ENCODE data around the gene LINGO1. TPM values are rescaled to one million over a fixed set of nuclear protein-coding genes. Genes with fewer than 3 reads are reported as not detected.

Gene LINGO1
- total and polyA plus RNA-seq, 2 donors (not counting 1 experiment from before 2014, with no cell fraction given), result 0.05 TPM; not detected in 1

DNA sequence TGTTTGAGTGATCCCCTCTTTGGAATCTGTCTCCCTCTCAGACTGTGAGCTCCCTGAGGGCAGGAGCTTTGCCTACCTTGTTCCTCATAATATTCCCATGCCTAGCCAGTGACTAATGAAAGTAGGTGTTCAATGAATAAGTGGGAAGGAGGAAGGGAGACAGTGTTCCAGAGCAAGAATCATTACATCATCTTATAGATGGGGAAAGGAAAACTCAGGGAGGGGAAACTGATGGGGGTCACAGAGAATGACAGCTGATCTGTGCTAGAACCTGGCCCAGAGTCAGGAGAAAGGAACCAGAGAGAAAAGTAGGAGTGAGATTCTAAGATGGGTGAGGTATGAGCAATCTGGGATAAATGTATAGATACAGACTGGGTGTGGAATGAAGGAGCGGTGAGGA, 29.9 kb downstream of the LINGO1 start:
- H4K20me1 ChIP-seq (ENCODE audit: control insufficient read depth, extremely low read depth, insufficient read depth, low read length), result no peaks in the 10 kb centered on the region

DNA sequence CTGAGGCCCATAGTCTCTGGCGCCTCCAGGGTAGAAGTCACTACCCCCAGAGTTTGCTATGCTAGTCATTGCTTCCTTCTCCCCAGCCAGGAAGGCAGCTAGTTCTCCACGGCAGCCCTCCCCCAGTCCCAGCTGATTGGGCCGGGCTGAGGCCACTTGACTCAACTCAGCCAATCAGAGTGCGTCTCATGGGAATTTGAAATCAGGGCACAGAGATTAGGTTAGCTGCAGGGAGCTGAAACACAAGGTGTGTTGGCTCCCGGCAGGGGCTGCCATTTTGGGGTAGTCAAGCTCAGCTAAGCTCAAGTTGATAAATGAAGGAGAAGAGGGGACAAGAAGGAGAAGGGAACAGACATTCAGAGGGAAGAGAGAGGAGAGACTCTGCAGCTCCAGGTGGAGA, 32.8 kb downstream of the LINGO1 start:
- H3K9ac ChIP-seq (ENCODE audit: insufficient read depth, low read length), result no peak overlapping the region
- no peak overlapping the region for H3K4me2 ChIP-seq (ENCODE audit: extremely low read depth, insufficient read depth, low read length)
- H3K4me1 ChIP-seq (ENCODE audit: control insufficient read depth, extremely low read depth, insufficient read depth, low read length), result no peaks in the 10 kb centered on the region
- H3K4me3 ChIP-seq (replicated peaks in 1 of 4; ENCODE audit: control extremely low read depth in 1 of 4, insufficient read depth in 1 of 4, low read depth in 3 of 4, low read length in 4 of 4), result no peak overlapping the region
- no peak overlapping the region for H2AFZ ChIP-seq (ENCODE audit: low read length)
- H3K36me3 ChIP-seq (ENCODE audit: control insufficient read depth, insufficient read depth, low read length), result no peaks in the 10 kb centered on the region
- no peak overlapping the region for H3K27ac ChIP-seq (ENCODE audit: insufficient read depth, low read length)
- DNase-seq (ENCODE audit: low read depth in 2 of 2), result peak in 1 of 2 donors; percentile 26
- H3K9me3 ChIP-seq (ENCODE audit: control insufficient read depth, insufficient read depth, low read depth, low read length), result no peaks in the 10 kb centered on the region
- H4K20me1 ChIP-seq (ENCODE audit: control insufficient read depth, extremely low read depth, insufficient read depth, low read length), result no peaks in the 10 kb centered on the region
- H3K27me3 ChIP-seq (ENCODE audit: control insufficient read depth, insufficient read depth, low read length), result peaks cover 2% of the 10 kb centered on the region
- TF ChIP-seq, protein P1, sequence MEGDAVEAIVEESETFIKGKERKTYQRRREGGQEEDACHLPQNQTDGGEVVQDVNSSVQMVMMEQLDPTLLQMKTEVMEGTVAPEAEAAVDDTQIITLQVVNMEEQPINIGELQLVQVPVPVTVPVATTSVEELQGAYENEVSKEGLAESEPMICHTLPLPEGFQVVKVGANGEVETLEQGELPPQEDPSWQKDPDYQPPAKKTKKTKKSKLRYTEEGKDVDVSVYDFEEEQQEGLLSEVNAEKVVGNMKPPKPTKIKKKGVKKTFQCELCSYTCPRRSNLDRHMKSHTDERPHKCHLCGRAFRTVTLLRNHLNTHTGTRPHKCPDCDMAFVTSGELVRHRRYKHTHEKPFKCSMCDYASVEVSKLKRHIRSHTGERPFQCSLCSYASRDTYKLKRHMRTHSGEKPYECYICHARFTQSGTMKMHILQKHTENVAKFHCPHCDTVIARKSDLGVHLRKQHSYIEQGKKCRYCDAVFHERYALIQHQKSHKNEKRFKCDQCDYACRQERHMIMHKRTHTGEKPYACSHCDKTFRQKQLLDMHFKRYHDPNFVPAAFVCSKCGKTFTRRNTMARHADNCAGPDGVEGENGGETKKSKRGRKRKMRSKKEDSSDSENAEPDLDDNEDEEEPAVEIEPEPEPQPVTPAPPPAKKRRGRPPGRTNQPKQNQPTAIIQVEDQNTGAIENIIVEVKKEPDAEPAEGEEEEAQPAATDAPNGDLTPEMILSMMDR (conservative IDR thresholded peaks at IDR 0.05 in 1 of 2, IDR thresholded peaks at IDR 0.05 in 1 of 2; ENCODE audit: low read depth in 1 of 2, low read length in 2 of 2), result no peak
- TF ChIP-seq EZH2 (IDR thresholded peaks at IDR 0.05; ENCODE audit: low read length, missing control alignments), result no peak
- no peaks in the 10 kb centered on the region for H3K79me2 ChIP-seq (ENCODE audit: control insufficient read depth, insufficient read depth, low read length)

More for the DNA sequence above, 29.9 kb downstream of the LINGO1 start:
- H3K4me3 ChIP-seq (replicated peaks in 1 of 4; ENCODE audit: control extremely low read depth in 1 of 4, insufficient read depth in 1 of 4, low read depth in 3 of 4, low read length in 4 of 4), result no peak overlapping the region
- H3K36me3 ChIP-seq (ENCODE audit: control insufficient read depth, insufficient read depth, low read length), result no peaks in the 10 kb centered on the region
- H3K79me2 ChIP-seq (ENCODE audit: control insufficient read depth, insufficient read depth, low read length), result no peaks in the 10 kb centered on the region
- peaks cover 3% of the 10 kb centered on the region for H3K4me1 ChIP-seq (ENCODE audit: control insufficient read depth, extremely low read depth, insufficient read depth, low read length)
- H3K27me3 ChIP-seq (ENCODE audit: control insufficient read depth, insufficient read depth, low read length), result peaks cover 3% of the 10 kb centered on the region
- H2AFZ ChIP-seq (ENCODE audit: low read length), result no peak overlapping the region
- H3K4me2 ChIP-seq (ENCODE audit: extremely low read depth, insufficient read depth, low read length), result no peak overlapping the region
- H3K27ac ChIP-seq (ENCODE audit: insufficient read depth, low read length), result no peak overlapping the region
- no peak overlapping the region for H3K9ac ChIP-seq (ENCODE audit: insufficient read depth, low read length)
- TF ChIP-seq EZH2 (IDR thresholded peaks at IDR 0.05; ENCODE audit: low read length, missing control alignments), result no peak
- TF ChIP-seq, protein P1 (conservative IDR thresholded peaks at IDR 0.05 in 1 of 2, IDR thresholded peaks at IDR 0.05 in 1 of 2; ENCODE audit: low read depth in 1 of 2, low read length in 2 of 2), result no peak
- H3K9me3 ChIP-seq (ENCODE audit: control insufficient read depth, insufficient read depth, low read depth, low read length), result no peaks in the 10 kb centered on the region
- DNase-seq (ENCODE audit: low read depth in 2 of 2), result no peak

DNA sequence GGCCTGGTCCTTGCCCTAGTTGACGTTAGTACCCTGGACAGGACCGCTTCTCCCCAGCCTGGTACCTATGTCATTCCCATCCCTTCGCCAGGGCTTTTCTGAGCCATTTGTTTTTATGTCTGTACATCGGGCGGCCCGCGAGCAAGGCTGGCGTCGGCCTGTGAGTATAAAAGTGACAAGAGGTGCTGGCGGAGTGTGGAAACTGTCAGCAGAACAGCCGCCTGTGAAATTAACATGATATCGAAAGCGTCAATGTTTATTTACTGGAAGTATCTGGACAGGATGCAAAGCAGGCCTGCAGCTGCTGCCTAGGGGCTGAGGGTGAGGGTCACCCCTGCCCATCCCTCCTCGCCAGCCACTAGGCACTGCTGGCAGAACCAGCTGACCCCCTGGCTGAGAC, 33.4 kb downstream of the LINGO1 start:
- no peak overlapping the region for H2AFZ ChIP-seq (ENCODE audit: low read length)
- H3K27me3 ChIP-seq (ENCODE audit: control insufficient read depth, insufficient read depth, low read length), result peaks cover 2% of the 10 kb centered on the region
- H3K4me1 ChIP-seq (ENCODE audit: control insufficient read depth, extremely low read depth, insufficient read depth, low read length), result no peaks in the 10 kb centered on the region
- no peak overlapping the region for H3K4me3 ChIP-seq (replicated peaks in 1 of 4; ENCODE audit: control extremely low read depth in 1 of 4, insufficient read depth in 1 of 4, low read depth in 3 of 4, low read length in 4 of 4)
- H3K79me2 ChIP-seq (ENCODE audit: control insufficient read depth, insufficient read depth, low read length), result no peaks in the 10 kb centered on the region
- no peaks in the 10 kb centered on the region for H3K36me3 ChIP-seq (ENCODE audit: control insufficient read depth, insufficient read depth, low read length)
- TF ChIP-seq, protein P1 (conservative IDR thresholded peaks at IDR 0.05 in 1 of 2, IDR thresholded peaks at IDR 0.05 in 1 of 2; ENCODE audit: low read depth in 1 of 2, low read length in 2 of 2), result no peak
- no peak for TF ChIP-seq EZH2 (IDR thresholded peaks at IDR 0.05; ENCODE audit: low read length, missing control alignments)
- no peaks in the 10 kb centered on the region for H4K20me1 ChIP-seq (ENCODE audit: control insufficient read depth, extremely low read depth, insufficient read depth, low read length)
- no peak overlapping the region for H3K27ac ChIP-seq (ENCODE audit: insufficient read depth, low read length)
- no peak overlapping the region for H3K9ac ChIP-seq (ENCODE audit: insufficient read depth, low read length)
- DNase-seq (ENCODE audit: low read depth in 2 of 2), result no peak
- H3K9me3 ChIP-seq (ENCODE audit: control insufficient read depth, insufficient read depth, low read depth, low read length), result no peaks in the 10 kb centered on the region
- H3K4me2 ChIP-seq (ENCODE audit: extremely low read depth, insufficient read depth, low read length), result no peak overlapping the region

All from fibroblast of lung (primary cell).